ENCODE measurements around the gene SND1.

GRCh38 chr7:127928852-127929251 is 276.9 kb downstream of the SND1 start:
- TF ChIP-seq, protein P1, sequence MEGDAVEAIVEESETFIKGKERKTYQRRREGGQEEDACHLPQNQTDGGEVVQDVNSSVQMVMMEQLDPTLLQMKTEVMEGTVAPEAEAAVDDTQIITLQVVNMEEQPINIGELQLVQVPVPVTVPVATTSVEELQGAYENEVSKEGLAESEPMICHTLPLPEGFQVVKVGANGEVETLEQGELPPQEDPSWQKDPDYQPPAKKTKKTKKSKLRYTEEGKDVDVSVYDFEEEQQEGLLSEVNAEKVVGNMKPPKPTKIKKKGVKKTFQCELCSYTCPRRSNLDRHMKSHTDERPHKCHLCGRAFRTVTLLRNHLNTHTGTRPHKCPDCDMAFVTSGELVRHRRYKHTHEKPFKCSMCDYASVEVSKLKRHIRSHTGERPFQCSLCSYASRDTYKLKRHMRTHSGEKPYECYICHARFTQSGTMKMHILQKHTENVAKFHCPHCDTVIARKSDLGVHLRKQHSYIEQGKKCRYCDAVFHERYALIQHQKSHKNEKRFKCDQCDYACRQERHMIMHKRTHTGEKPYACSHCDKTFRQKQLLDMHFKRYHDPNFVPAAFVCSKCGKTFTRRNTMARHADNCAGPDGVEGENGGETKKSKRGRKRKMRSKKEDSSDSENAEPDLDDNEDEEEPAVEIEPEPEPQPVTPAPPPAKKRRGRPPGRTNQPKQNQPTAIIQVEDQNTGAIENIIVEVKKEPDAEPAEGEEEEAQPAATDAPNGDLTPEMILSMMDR (IDR thresholded peaks at IDR 0.05): no peak
- TF ChIP-seq POLR2A (IDR thresholded peaks at IDR 0.05): no peak

Measured in esophagus squamous epithelium (tissue), 4 donors.